Mesendoderm (in vitro differentiated cells): ENCODE results near the gene EVC2.

Source experiments
- DNase-seq: peaks from one replicate; pipeline ENCODE4 v3.0.0; 2013
- H2AK5ac ChIP-seq: 2 replicates; pipeline ENCODE4 v1.6.1; 2013; ENCODE audit warnings: low read length, inconsistent platforms
- H2BK120ac ChIP-seq: 2 replicates; pipeline ENCODE4 v1.6.1; 2013; ENCODE audit warnings: low read depth, mild to moderate bottlenecking, low read length, moderate library complexity, mixed read lengths
- H2BK15ac ChIP-seq: replicated peaks from 2 replicates; pipeline ENCODE4 v1.6.1; 2013; ENCODE audit warnings: low read depth, mild to moderate bottlenecking, moderate library complexity
- H2BK5ac ChIP-seq: 2 replicates; pipeline ENCODE4 v1.6.1; 2013; ENCODE audit warnings: low read length, inconsistent platforms
- H3K18ac ChIP-seq: 2 replicates; pipeline ENCODE4 v1.6.1; 2013; ENCODE audit warnings: mild to moderate bottlenecking, low read length, mixed read lengths
- H3K23ac ChIP-seq: one replicate; pipeline ENCODE4 v1.6.1; 2013; ENCODE audit warnings: low read length
- H3K27ac ChIP-seq: 2 replicates; pipeline ENCODE4 v1.5.1; 2013; ENCODE audit warnings: low read depth, mild to moderate bottlenecking, inconsistent platforms, low read length, moderate library complexity
- H3K27me3 ChIP-seq: 2 replicates; pipeline ENCODE4 v1.6.1; 2013; ENCODE audit warnings: low read length, control low read depth, mild to moderate bottlenecking, inconsistent platforms; ENCODE audit not compliant: insufficient read depth, poor library complexity
- H3K36me3 ChIP-seq: 2 replicates; pipeline ENCODE4 v1.6.1; 2013; ENCODE audit warnings: low read length, inconsistent platforms; ENCODE audit not compliant: control insufficient read depth, insufficient read depth
- H3K4ac ChIP-seq: one replicate; pipeline ENCODE4 v1.6.1; 2013; ENCODE audit warnings: low read depth, mild to moderate bottlenecking, low read length, moderate library complexity
- H3K4me1 ChIP-seq: 2 replicates; pipeline ENCODE4 v1.6.1; 2013; ENCODE audit warnings: low read depth, low read length, inconsistent platforms; ENCODE audit not compliant: control insufficient read depth
- H3K4me2 ChIP-seq: 2 replicates; pipeline ENCODE4 v1.6.1; 2013; ENCODE audit warnings: low read length
- H3K4me3 ChIP-seq: 2 replicates; pipeline ENCODE4 v1.5.1; 2013; ENCODE audit warnings: mild to moderate bottlenecking, low read length
- H3K56ac ChIP-seq: one replicate; pipeline ENCODE4 v1.6.1; 2013; ENCODE audit warnings: low read length
- H3K79me1 ChIP-seq: 2 replicates; pipeline ENCODE4 v1.6.1; 2013; ENCODE audit warnings: low read length, inconsistent platforms
- H3K79me2 ChIP-seq: 2 replicates; pipeline ENCODE4 v1.6.1; 2013; ENCODE audit warnings: mild to moderate bottlenecking, low read length; ENCODE audit not compliant: control insufficient read depth, insufficient read depth
- H3K9ac ChIP-seq: 2 replicates; pipeline ENCODE4 v1.6.1; 2013; ENCODE audit warnings: low read length, inconsistent platforms
- H4K5ac ChIP-seq: one replicate; pipeline ENCODE4 v1.6.1; 2013; ENCODE audit warnings: low read length
- H4K8ac ChIP-seq: one replicate; pipeline ENCODE4 v1.6.1; 2013; ENCODE audit warnings: low read depth, mild to moderate bottlenecking, control low read depth, low read length, moderate library complexity
- WGBS: extraction: QIAGEN DNeasy Blood & Tissue Kit; methylation state at CpG from one replicate; pipeline ENCODE4 v1.1.7; 2013; ENCODE audit warnings: low lambda C conversion rate, missing lambda C conversion rate; ENCODE audit not compliant: insufficient coverage; ENCODE audit errors: extremely low coverage; 5-methylcytosine and 5-hydroxymethylcytosine counted together

The EVC2 gene

GRCh38 chr4:5705647-5706320, 2.6 kb downstream of the EVC2 start:
- Histone ChIP-seq H3K27me3 (no peaks in the 10 kb centered on the region), H4K8ac (no peak overlapping the region), H3K9ac (no peak overlapping the region), H2BK15ac (no peak overlapping the region), H3K4me3 (no peak overlapping the region), H3K36me3 (no peaks in the 10 kb centered on the region), H2AK5ac (no peak overlapping the region), H2BK120ac (no peak overlapping the region), H4K5ac (no peak overlapping the region), H3K4ac (no peak overlapping the region), H2BK5ac (no peak overlapping the region), H3K4me1 (peaks cover 6% of the 10 kb centered on the region), H3K4me2 (no peak overlapping the region), H3K18ac (no peak overlapping the region), H3K27ac (no peak overlapping the region), H3K79me2 (no peaks in the 10 kb centered on the region), H3K56ac (no peak overlapping the region), H3K23ac (no peak overlapping the region), H3K79me1 (peaks cover 2% of the 10 kb centered on the region)
- no CpG with 5 or more reads among the region's 5 CpGs for WGBS
- DNase-seq: peak; percentile 73

- Histone ChIP-seq H3K4me2 (no peak overlapping the region), H2BK120ac (no peak overlapping the region), H3K4ac (no peak overlapping the region), H3K23ac (no peak overlapping the region), H4K5ac (no peak overlapping the region), H3K79me1 (peaks cover 2% of the 10 kb centered on the region), H3K4me3 (no peak overlapping the region), H3K27me3 (no peaks in the 10 kb centered on the region), H2BK15ac (no peak overlapping the region), H3K18ac (no peak overlapping the region), H3K4me1 (peaks cover 5% of the 10 kb centered on the region), H3K27ac (no peak overlapping the region), H3K79me2 (no peaks in the 10 kb centered on the region), H3K9ac (no peak overlapping the region), H3K56ac (no peak overlapping the region), H4K8ac (no peak overlapping the region), H3K36me3 (no peaks in the 10 kb centered on the region), H2AK5ac (no peak overlapping the region), H2BK5ac (no peak overlapping the region)
- no peak for DNase-seq
- 100% methylated on average over 1 of the region's 6 CpGs for whole genome bisulfite sequencing
These were observed 4.1 kb downstream of the EVC2 start for GRCh38 chr4:5704276-5704675.

- Histone ChIP-seq H2BK120ac (no peak overlapping the region), H3K36me3 (no peaks in the 10 kb centered on the region), H3K27me3 (no peaks in the 10 kb centered on the region), H3K9ac (no peak overlapping the region), H3K18ac (no peak overlapping the region), H2BK5ac (no peak overlapping the region), H4K8ac (no peak overlapping the region), H3K27ac (no peak overlapping the region), H2BK15ac (no peak overlapping the region), H2AK5ac (no peak overlapping the region), H3K4me2 (no peak overlapping the region), H3K23ac (no peak overlapping the region), H3K56ac (no peak overlapping the region), H3K4me1 (peaks cover 5% of the 10 kb centered on the region), H3K79me2 (no peaks in the 10 kb centered on the region), H3K4me3 (no peak overlapping the region), H4K5ac (no peak overlapping the region), H3K4ac (no peak overlapping the region), H3K79me1 (peaks cover 2% of the 10 kb centered on the region)
- WGBS: no CpG with 5 or more reads among the region's 5 CpGs
- peak; percentile 11 for DNase-seq
These were observed 4.5 kb downstream of the EVC2 start for GRCh38 chr4:5703831-5704230.

- no peak overlapping the region for H3K4me3 ChIP-seq
- H3K27ac ChIP-seq: no peak overlapping the region
- H4K5ac ChIP-seq: no peak overlapping the region
- no peak overlapping the region for H2BK120ac ChIP-seq
- no peaks in the 10 kb centered on the region for H3K27me3 ChIP-seq
- H3K79me1 ChIP-seq: peaks cover 2% of the 10 kb centered on the region
- no peak overlapping the region for H3K23ac ChIP-seq
- no peak for DNase-seq
- no peak overlapping the region for H3K9ac ChIP-seq
- no peak overlapping the region for H3K56ac ChIP-seq
- no peaks in the 10 kb centered on the region for H3K4me1 ChIP-seq
- no peak overlapping the region for H3K18ac ChIP-seq
- H2AK5ac ChIP-seq: no peak overlapping the region
- H2BK15ac ChIP-seq: no peak overlapping the region
- no peak overlapping the region for H2BK5ac ChIP-seq
- no peak overlapping the region for H3K4ac ChIP-seq
- H4K8ac ChIP-seq: no peak overlapping the region
- H3K79me2 ChIP-seq: no peaks in the 10 kb centered on the region
- no peak overlapping the region for H3K4me2 ChIP-seq
- H3K36me3 ChIP-seq: no peaks in the 10 kb centered on the region
- WGBS: no CpG with 5 or more reads among the region's 8 CpGs
These were observed 6.4 kb downstream of the EVC2 start for GRCh38 chr4:5701971-5702370.

- no peaks in the 10 kb centered on the region for H3K4me1 ChIP-seq
- H3K27ac ChIP-seq: no peak overlapping the region
- H4K8ac ChIP-seq: no peak overlapping the region
- no peak overlapping the region for H3K23ac ChIP-seq
- H2BK5ac ChIP-seq: no peak overlapping the region
- no peaks in the 10 kb centered on the region for H3K79me2 ChIP-seq
- no peaks in the 10 kb centered on the region for H3K79me1 ChIP-seq
- no peak overlapping the region for H3K4me2 ChIP-seq
- H4K5ac ChIP-seq: no peak overlapping the region
- H3K4ac ChIP-seq: no peak overlapping the region
- no CpG with 5 or more reads among the region's 5 CpGs for WGBS
- no peak overlapping the region for H3K4me3 ChIP-seq
- H2AK5ac ChIP-seq: no peak overlapping the region
- H2BK15ac ChIP-seq: no peak overlapping the region
- no peak overlapping the region for H3K18ac ChIP-seq
- H3K36me3 ChIP-seq: no peaks in the 10 kb centered on the region
- H3K56ac ChIP-seq: no peak overlapping the region
- H3K9ac ChIP-seq: no peak overlapping the region
- H2BK120ac ChIP-seq: no peak overlapping the region
- DNase-seq: no peak
- H3K27me3 ChIP-seq: no peaks in the 10 kb centered on the region
These were observed 7.9 kb downstream of the EVC2 start for GRCh38 chr4:5700459-5700858.

- Histone ChIP-seq H3K79me2 (no peaks in the 10 kb centered on the region), H3K56ac (no peak overlapping the region), H3K23ac (no peak overlapping the region), H3K4me3 (no peak overlapping the region), H2BK15ac (no peak overlapping the region), H4K8ac (no peak overlapping the region), H2AK5ac (no peak overlapping the region), H4K5ac (no peak overlapping the region), H3K27me3 (no peaks in the 10 kb centered on the region), H3K79me1 (no peaks in the 10 kb centered on the region), H3K9ac (no peak overlapping the region), H2BK120ac (no peak overlapping the region), H3K4me1 (no peaks in the 10 kb centered on the region), H3K27ac (no peak overlapping the region), H3K18ac (no peak overlapping the region), H2BK5ac (no peak overlapping the region), H3K4ac (no peak overlapping the region), H3K36me3 (peaks cover 5% of the 10 kb centered on the region), H3K4me2 (no peak overlapping the region)
- no peak for DNase-seq
- WGBS: no CpG with 5 or more reads among the region's 11 CpGs
These were observed 12.0 kb downstream of the EVC2 start for GRCh38 chr4:5696341-5696740.
